ENCODE data around the gene ZIM2.

Gene ZIM2

GRCh38 chr19:56819166-56819565 is 21.4 kb downstream of the ZIM2 start (continued):
- no peak for TF ChIP-seq ZNF16 (tag by site-specific recombination; IDR thresholded peaks at IDR 0.05; ENCODE audit: low read depth)
- no peak for TF ChIP-seq ZNF112 (tag by site-specific recombination; IDR thresholded peaks at IDR 0.05)
- TF ChIP-seq, protein P1, sequence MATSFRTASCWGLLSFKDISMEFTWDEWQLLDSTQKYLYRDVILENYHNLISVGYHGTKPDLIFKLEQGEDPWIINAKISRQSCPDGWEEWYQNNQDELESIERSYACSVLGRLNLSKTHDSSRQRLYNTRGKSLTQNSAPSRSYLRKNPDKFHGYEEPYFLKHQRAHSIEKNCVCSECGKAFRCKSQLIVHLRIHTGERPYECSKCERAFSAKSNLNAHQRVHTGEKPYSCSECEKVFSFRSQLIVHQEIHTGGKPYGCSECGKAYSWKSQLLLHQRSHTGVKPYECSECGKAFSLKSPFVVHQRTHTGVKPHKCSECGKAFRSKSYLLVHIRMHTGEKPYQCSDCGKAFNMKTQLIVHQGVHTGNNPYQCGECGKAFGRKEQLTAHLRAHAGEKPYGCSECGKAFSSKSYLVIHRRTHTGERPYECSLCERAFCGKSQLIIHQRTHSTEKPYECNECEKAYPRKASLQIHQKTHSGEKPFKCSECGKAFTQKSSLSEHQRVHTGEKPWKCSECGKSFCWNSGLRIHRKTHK (tag by site-specific recombination; IDR thresholded peaks at IDR 0.05), result no peak
- no peak for TF ChIP-seq ZNF585B (tag by site-specific recombination; IDR thresholded peaks at IDR 0.05)

GRCh38 chr19:56814656-56815055 is 25.9 kb downstream of the ZIM2 start:
- H3K4me1 ChIP-seq (ENCODE audit: control insufficient read depth, insufficient read depth, low read length), result no peaks in the 10 kb centered on the region
- no peaks in the 10 kb centered on the region for H3K36me3 ChIP-seq (ENCODE audit: control insufficient read depth in 2 of 2, insufficient read depth in 1 of 2, low read length in 2 of 2)
- ChIA-PET POLR2A (no interaction called here), CTCF (interaction anchor here (0.7 kb wide), 1 partner anchor 284 kb away, joined by 3 read pairs; no protein-coding TSS in a partner anchor)
- no peak overlapping the region for H3K4me3 ChIP-seq (ENCODE audit: low read depth, low read length)
- no peaks in the 10 kb centered on the region for H3K9me3 ChIP-seq (ENCODE audit: control insufficient read depth, insufficient read depth, low read depth, low read length)
- TF ChIP-seq ZNF473 (tag by site-specific recombination; IDR thresholded peaks at IDR 0.05), result no peak
- H3K27ac ChIP-seq (ENCODE audit: extremely low read depth, low read depth, low read length), result no peak overlapping the region

- Histone ChIP-seq H3K4me1 (ENCODE audit: control insufficient read depth, insufficient read depth, low read length) (no peaks in the 10 kb centered on the region), H3K27ac (ENCODE audit: extremely low read depth, low read depth, low read length) (no peak overlapping the region), H3K36me3 (ENCODE audit: control insufficient read depth in 2 of 2, insufficient read depth in 1 of 2, low read length in 2 of 2) (no peaks in the 10 kb centered on the region), H3K9me3 (ENCODE audit: control insufficient read depth, insufficient read depth, low read depth, low read length) (no peaks in the 10 kb centered on the region), H3K4me3 (ENCODE audit: low read depth, low read length) (no peak overlapping the region)
- ChIA-PET POLR2A (no interaction called here), CTCF (no interaction called here)
- TF ChIP-seq, protein P2, sequence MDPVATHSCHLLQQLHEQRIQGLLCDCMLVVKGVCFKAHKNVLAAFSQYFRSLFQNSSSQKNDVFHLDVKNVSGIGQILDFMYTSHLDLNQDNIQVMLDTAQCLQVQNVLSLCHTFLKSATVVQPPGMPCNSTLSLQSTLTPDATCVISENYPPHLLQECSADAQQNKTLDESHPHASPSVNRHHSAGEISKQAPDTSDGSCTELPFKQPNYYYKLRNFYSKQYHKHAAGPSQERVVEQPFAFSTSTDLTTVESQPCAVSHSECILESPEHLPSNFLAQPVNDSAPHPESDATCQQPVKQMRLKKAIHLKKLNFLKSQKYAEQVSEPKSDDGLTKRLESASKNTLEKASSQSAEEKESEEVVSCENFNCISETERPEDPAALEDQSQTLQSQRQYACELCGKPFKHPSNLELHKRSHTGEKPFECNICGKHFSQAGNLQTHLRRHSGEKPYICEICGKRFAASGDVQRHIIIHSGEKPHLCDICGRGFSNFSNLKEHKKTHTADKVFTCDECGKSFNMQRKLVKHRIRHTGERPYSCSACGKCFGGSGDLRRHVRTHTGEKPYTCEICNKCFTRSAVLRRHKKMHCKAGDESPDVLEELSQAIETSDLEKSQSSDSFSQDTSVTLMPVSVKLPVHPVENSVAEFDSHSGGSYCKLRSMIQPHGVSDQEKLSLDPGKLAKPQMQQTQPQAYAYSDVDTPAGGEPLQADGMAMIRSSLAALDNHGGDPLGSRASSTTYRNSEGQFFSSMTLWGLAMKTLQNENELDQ (tag by site-specific recombination; IDR thresholded peaks at IDR 0.05; ENCODE audit: low read depth), result no peak
- TF ChIP-seq ZNF138 (tag by site-specific recombination; IDR thresholded peaks at IDR 0.05; ENCODE audit: borderline replicate concordance), result no peak
- TF ChIP-seq ZNF610 (tag by site-specific recombination; IDR thresholded peaks at IDR 0.05; ENCODE audit: borderline replicate concordance), result no peak
- TF ChIP-seq ZNF664 (tag by site-specific recombination; IDR thresholded peaks at IDR 0.05), result no peak
- no peak for TF ChIP-seq ZNF394 (tag by site-specific recombination; IDR thresholded peaks at IDR 0.05; ENCODE audit: borderline replicate concordance)
- TF ChIP-seq, protein P3, sequence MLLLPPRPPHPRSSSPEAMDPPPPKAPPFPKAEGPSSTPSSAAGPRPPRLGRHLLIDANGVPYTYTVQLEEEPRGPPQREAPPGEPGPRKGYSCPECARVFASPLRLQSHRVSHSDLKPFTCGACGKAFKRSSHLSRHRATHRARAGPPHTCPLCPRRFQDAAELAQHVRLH (tag by site-specific recombination; IDR thresholded peaks at IDR 0.05), result no peak
- TF ChIP-seq, protein P4, sequence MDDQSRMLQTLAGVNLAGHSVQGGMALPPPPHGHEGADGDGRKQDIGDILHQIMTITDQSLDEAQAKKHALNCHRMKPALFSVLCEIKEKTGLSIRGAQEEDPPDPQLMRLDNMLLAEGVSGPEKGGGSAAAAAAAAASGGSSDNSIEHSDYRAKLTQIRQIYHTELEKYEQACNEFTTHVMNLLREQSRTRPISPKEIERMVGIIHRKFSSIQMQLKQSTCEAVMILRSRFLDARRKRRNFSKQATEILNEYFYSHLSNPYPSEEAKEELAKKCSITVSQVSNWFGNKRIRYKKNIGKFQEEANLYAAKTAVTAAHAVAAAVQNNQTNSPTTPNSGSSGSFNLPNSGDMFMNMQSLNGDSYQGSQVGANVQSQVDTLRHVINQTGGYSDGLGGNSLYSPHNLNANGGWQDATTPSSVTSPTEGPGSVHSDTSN (CRISPR knock-in tag; IDR thresholded peaks at IDR 0.05), result no peak
- no peak for TF ChIP-seq PRDM6 (tag by site-specific recombination; IDR thresholded peaks at IDR 0.05)
- no peak for TF ChIP-seq HOXD13 (CRISPR knock-in tag; IDR thresholded peaks at IDR 0.05; ENCODE audit: borderline replicate concordance)
- no peak for TF ChIP-seq ZNF518A (tag by site-specific recombination; conservative IDR thresholded peaks at IDR 0.05; ENCODE audit: low read depth)
- TF ChIP-seq ZBTB8A (tag by site-specific recombination; IDR thresholded peaks at IDR 0.05), result no peak
- TF ChIP-seq ZBTB10 (tag by site-specific recombination; IDR thresholded peaks at IDR 0.05), result no peak
Measured at GRCh38 chr19:56813531-56813930, 27.0 kb downstream of the ZIM2 start.
